ENCODE measurements around the gene PLVAP.

PLVAP gene

DNA sequence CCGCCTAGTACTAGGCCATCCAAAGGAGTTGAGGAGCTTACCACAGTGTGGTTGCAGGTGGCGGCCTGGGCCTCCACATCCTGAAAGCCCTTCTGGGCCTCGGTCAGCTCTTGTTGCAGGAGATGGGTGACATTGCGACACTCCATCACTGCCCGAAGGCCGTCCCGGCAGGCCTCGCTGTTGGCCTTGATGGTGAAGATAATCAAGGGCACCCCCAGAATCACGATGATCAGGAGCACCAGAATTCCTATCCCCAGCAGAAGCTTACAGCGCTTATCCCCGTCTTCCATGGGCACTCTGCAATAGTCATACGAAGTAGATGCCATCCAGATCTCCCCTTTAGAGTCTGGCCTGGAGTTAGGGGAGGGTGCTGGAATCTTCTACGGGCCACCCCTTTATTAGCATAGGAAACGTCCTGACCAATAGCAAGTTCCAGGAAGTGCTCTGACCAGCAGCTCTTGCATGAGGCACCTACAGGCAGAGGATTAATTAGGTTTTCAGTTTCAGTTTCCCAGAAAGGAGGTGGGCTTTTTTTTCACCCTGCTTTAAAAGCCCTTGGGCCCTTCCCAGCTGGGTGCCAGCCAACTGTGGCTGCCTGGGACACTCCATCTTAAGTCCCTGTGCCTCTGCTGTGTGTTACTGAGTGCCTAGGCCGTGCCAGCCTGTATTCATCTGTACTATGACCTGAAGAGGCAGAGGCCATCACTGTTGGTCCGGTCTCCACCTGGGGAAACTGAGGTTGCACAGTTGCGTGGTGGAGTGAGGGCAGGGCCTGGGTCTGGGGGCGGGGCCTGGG is 28.3 kb upstream of the PLVAP start, which contains the start of gene BST2:
Gene BST2, minus strand, starts transcription at position 381 of the 796 bp plus-strand sequence. Its CDS starts 55 bp downstream, at position 326.
- Mint-ChIP-seq H3K4me3 (peak within 1 kb of the TSS; percentile 89), H3K4me1 (peaks cover 24% of the 10 kb centered on the region), H3K36me3 (no peaks in the 10 kb centered on the region), H3K27ac (peak within 1 kb of the TSS; percentile 94), H3K9me3 (no peaks in the 10 kb centered on the region), H3K27me3 (no peaks in the 10 kb centered on the region)

DNA sequence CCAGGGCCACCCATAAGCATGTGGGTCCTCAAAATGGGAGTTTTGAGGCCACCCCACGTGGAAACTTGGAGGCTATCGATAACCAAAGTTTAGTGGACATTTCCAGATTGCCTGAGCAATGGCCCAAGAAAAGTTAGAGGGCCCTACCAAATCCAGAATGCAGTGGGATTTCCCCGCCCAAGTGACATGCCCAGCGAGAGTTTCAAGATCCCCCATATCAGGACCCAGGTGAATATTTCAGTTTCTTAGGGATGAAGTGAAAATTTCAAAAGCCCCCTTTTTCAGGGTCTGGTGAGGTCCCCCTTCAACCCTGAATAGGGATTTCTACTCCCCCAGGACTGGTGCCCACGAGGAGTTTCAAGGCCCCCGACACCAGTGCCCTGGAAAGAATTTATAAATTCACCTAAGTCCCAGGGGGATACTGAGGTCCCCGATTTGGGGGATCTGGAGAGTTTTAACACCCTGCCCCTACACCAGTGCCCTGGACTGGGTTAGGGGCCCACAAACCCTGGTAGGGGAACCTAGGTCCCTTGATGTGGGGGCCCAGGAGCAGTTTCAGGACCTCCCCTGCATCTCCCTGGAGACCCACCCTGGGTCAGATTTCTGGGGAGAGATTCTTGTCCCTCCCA is 27.6 kb upstream of the PLVAP start:
- Mint-ChIP-seq H3K4me3 (peak overlapping the region; percentile 89), H3K36me3 (no peaks in the 10 kb centered on the region), H3K9me3 (no peaks in the 10 kb centered on the region), H3K27me3 (no peaks in the 10 kb centered on the region), H3K4me1 (peaks cover 24% of the 10 kb centered on the region), H3K27ac (peak overlapping the region; percentile 94)

DNA sequence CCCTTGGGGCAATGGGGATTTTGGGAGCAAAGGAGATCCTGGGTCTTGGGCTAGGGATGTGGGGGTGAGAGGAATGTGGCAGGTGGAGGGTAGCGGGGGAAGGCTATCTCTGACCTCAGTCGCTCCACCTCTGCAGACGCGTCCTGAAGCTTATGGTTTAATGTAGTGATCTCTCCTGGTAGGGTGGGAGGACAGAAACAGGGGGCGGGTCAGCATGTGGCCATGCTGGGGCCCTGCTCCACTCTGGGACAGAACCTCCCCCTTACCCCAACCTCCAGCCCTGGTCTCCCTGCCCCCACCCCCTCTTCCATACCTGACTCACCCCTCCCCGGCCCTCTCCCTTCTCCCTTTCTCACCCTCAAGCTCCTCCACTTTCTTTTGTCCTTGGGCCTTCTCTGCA is 26.9 kb upstream of the PLVAP start:
- no peaks in the 10 kb centered on the region for H3K27me3 Mint-ChIP-seq
- no peaks in the 10 kb centered on the region for H3K36me3 Mint-ChIP-seq
- peak overlapping the region; percentile 72 for H3K27ac Mint-ChIP-seq
- H3K9me3 Mint-ChIP-seq: no peaks in the 10 kb centered on the region
- peaks cover 24% of the 10 kb centered on the region for H3K4me1 Mint-ChIP-seq
- peak overlapping the region; percentile 89 for H3K4me3 Mint-ChIP-seq

DNA sequence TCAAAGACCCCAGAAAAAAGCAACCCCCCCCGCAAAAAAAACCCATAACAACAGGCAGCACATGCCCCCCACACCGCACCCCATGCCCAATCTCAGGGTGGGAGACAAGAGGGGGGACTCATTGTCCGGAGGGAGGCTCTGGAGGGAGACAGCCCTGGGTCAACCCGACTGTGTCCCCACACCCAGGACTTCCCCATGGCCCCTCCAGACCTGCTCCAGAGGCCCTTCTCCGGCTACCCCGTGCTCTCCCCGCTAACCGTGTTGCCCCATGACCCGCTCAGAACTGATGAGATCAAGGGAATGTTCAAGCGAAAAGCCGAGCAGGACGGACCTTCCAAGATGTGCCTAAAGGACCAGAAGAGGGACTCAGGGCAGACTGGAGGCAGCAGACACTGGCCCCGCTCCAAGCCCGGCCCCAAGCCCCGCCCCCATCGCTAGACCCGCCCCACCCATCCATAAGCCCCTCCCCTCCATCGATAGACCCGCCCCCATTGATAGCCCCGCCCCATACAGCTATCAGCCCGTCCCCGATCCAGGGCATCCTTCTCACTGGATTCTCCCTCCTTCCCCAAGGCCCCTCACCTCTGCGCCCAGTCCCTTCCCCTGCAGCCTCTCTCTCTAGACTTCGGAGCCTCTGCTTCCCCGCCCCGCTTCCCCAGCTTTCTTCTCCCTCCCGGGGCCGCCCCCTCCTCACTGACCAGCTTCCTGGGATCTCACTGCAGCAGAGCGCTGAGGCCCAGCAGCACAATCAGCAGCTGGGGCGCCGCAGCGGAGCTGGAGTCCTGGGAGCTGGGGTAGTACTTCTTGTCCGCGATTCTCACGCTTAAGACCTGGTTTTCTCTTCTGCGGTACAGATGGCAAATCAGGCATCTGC is 26.1 kb upstream of the PLVAP start:
- H3K9me3 Mint-ChIP-seq: no peaks in the 10 kb centered on the region
- H3K4me1 Mint-ChIP-seq: peaks cover 24% of the 10 kb centered on the region
- peak overlapping the region; percentile 89 for H3K4me3 Mint-ChIP-seq
- no peaks in the 10 kb centered on the region for H3K36me3 Mint-ChIP-seq
- H3K27me3 Mint-ChIP-seq: no peaks in the 10 kb centered on the region
- H3K27ac Mint-ChIP-seq: peak overlapping the region; percentile 55

DNA sequence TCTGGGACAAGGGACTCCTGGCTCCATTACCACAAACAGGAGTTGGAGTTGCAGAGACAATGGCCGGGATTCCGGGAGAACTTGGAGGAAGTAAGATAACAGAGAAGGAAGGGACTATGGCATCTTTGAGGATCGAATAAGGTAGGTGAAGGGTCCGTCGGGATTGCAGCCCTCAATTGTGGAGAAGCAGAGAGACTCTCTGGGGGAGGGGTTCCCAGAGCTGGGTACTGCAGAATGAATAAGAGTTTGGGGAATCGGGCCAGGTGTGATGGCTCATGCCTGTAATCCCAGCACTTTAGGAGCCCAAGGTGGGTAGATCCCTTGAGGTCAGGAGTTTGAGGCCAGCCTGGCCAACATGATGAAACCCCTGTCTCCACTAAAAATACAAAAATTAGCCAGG is 24.5 kb upstream of the PLVAP start:
- Mint-ChIP-seq H3K36me3 (no peaks in the 10 kb centered on the region), H3K4me1 (peaks cover 11% of the 10 kb centered on the region), H3K27me3 (no peaks in the 10 kb centered on the region), H3K27ac (no peak overlapping the region), H3K9me3 (no peaks in the 10 kb centered on the region), H3K4me3 (no peak overlapping the region)

DNA sequence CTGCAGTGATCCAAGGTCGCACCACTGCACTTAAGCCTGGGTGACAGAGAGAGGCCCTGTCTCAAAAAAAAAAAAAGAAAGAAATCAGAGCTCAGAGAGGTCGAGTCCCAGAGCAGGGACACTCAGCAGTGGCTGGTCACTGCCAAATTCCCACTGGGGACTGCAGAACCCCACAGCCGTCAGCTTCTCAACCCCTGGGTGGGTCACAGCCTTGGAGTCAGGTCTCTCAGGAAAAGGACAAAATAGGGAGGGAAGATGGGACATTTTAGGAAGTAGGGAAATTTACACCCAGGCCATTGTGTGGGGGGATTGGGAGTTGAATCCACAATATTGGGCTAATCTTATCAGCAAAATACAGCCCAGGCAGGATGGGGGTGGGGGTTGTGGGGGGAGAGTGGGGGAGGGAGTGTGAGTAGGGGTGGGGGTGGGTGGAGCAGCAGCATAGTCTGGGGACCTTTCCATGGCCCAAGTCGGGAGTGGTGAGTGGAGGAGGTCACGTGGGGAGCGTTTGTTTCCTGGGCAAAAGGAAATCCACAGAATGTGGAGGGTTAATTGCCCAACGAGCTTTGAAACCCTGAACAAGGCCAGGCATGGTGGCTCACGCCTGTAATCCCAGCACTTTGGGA is 21.9 kb upstream of the PLVAP start:
- Mint-ChIP-seq H3K36me3 (no peaks in the 10 kb centered on the region), H3K4me1 (peaks cover 11% of the 10 kb centered on the region), H3K4me3 (no peak overlapping the region), H3K9me3 (no peaks in the 10 kb centered on the region), H3K27ac (no peak overlapping the region), H3K27me3 (no peaks in the 10 kb centered on the region)

DNA sequence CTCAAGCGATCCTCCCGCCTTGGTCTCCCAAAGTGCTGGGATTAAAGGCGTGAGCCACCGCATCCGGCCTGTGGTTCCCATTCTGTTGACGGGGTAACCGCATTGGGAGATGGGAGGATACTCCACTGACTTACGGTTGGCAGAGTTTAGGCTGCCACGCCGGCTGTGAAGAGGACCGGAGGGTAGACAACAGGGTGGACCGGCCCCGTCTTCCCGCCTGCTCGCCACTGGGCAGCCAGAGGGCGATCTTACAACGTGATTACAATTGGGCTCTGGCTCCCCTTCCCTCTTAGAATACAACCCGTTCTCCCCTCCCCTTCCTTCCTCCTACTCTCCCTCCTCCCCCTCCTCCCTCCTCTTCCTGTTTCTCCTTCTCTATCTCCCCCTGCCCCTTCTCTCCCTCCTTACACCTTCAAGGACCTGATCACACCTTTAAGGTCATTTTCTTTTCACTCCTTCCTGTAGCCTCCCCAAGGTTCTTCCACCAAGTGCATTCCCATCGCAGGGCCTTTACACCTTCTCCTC is 17.8 kb upstream of the PLVAP start:
- peak overlapping the region; percentile 80 for H3K27ac Mint-ChIP-seq
- H3K36me3 Mint-ChIP-seq: no peaks in the 10 kb centered on the region
- H3K4me1 Mint-ChIP-seq: peaks cover 20% of the 10 kb centered on the region

DNA sequence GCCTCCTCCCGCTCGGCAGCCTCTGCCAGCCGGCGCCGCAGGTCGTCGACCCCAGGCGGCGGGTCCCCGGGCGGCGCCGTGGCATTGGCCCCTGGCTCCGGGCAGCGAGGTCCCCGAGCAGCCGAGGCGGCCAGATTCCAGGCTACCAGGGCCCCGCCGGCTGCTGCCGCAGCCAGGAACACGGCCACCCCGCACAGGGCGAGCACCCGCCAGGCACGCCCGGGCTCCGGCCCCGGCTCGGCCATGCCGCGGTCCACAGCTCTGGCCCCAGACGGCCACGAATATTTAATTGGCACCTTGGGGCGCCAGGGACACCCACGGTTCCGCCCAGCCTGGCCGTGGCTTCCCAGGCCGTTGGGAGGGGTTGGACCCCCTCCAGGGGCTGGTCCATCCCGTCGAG is 16.8 kb upstream of the PLVAP start, which contains the start of gene CCDC194:
Gene CCDC194, minus strand, starts transcription at position 283 of the 400 bp plus-strand sequence. Its CDS starts 38 bp downstream, at position 245.
- no peaks in the 10 kb centered on the region for H3K9me3 Mint-ChIP-seq
- peaks cover 20% of the 10 kb centered on the region for H3K4me1 Mint-ChIP-seq
- peak within 1 kb of the TSS; percentile 11 for H3K4me3 Mint-ChIP-seq
- H3K36me3 Mint-ChIP-seq: no peaks in the 10 kb centered on the region
- no peaks in the 10 kb centered on the region for H3K27me3 Mint-ChIP-seq
- H3K27ac Mint-ChIP-seq: peak within 1 kb of the TSS; percentile 80

More for the DNA sequence above, 17.8 kb upstream of the PLVAP start:
- no peaks in the 10 kb centered on the region for H3K9me3 Mint-ChIP-seq
- no peak overlapping the region for H3K4me3 Mint-ChIP-seq
- no peaks in the 10 kb centered on the region for H3K27me3 Mint-ChIP-seq

DNA sequence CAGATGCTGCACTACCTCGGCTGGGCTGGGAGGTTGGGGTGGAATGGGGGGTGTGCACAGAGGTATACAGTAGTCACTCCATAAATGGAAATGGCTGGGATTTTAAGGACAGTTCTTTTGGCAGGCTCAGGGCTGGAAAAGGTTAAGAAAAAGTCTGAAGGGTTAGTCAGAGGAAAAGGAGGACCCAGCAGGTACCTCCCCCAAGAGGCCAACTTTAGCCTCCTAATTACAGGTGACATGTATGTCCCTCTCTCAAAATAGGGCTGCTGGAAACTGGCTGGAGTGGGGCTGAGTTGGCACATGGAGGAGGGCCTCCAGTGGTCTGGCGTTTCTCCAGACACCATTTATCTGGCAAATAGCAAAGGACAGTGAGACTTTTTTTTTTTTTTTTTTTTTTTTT is 15.9 kb upstream of the PLVAP start:
- H3K27ac Mint-ChIP-seq: no peak overlapping the region
- H3K27me3 Mint-ChIP-seq: no peaks in the 10 kb centered on the region
- peak overlapping the region; percentile 11 for H3K4me3 Mint-ChIP-seq
- peaks cover 20% of the 10 kb centered on the region for H3K4me1 Mint-ChIP-seq
- no peaks in the 10 kb centered on the region for H3K36me3 Mint-ChIP-seq
- no peaks in the 10 kb centered on the region for H3K9me3 Mint-ChIP-seq

DNA sequence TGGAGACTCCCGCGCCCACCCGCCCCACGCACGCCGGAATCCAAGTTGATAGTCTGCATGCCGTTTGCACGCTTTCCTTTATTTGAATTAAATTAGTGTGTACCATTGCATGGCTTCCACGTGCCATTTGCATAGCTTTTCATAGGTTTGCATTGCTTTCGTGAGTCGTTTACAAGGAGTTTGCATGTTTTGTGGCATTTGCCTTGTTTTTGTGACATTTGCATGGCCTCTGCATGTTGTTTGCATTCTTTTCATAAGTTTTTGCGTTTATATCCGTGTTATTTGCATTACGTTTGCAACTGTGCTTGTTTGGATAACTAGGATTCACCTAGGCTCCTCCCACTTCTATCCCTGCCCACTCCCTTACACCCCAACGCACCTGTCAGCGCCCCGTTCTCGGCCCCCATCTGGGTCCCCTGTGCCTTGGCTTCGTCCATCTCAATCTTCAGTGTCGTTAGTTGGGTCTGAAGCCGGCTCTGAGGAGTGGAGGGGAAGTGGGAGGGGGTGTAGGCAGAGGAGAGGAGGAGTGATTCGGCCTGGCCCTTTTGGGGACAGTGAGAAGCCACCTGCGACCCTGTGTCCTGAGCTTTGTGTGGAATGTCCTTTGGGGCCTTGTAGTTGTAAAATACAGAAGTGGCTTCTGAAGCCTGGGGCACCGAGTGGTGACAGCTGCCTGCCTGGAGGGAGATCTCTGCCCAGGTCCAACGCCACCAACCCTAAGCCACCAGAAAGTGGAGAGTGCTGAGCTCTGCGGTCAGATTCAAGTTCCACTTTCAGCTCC is 14.4 kb upstream of the PLVAP start:
- H3K27me3 Mint-ChIP-seq: no peaks in the 10 kb centered on the region
- no peaks in the 10 kb centered on the region for H3K9me3 Mint-ChIP-seq
- H3K36me3 Mint-ChIP-seq: no peaks in the 10 kb centered on the region
- H3K4me1 Mint-ChIP-seq: peaks cover 20% of the 10 kb centered on the region
- no peak overlapping the region for H3K27ac Mint-ChIP-seq
- peak overlapping the region; percentile 92 for H3K4me3 Mint-ChIP-seq

DNA sequence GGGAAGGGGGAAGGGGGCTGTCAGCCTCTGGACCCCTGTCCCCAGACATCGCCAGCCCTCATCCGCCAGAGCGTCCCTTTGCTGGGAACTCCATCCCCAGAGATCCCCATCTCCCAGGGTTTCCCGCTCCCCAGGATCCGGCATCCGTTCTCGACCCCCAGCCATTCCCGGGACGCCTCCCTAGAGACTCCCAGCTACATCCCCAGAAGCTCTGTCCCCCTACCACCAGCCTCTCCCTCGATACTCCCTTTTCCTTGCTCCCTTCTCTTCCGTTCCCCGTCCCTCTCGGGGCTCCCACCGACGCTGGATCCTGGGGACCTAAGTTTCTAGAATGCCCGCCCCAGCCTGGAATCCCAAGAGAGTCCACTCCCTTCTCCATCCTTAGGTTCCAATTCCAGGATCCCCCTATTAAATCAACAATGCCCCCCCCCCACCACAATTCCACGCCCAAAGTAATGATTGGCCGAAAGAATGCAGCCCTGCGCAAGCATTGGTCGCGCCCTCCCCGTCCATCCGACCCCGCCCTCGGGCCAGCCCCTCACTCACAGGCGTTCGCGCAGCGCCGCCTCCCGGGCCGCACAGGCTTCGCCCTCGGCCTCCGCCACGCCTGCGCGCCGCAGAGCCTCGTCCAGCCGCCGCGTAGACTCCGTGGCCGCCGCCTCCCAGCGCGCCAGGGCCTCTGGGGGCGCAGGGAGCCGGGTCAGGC is 13.7 kb upstream of the PLVAP start:
- Mint-ChIP-seq H3K27ac (no peak overlapping the region), H3K4me3 (peak overlapping the region; percentile 92), H3K9me3 (no peaks in the 10 kb centered on the region), H3K27me3 (no peaks in the 10 kb centered on the region), H3K4me1 (peaks cover 20% of the 10 kb centered on the region), H3K36me3 (no peaks in the 10 kb centered on the region)

DNA sequence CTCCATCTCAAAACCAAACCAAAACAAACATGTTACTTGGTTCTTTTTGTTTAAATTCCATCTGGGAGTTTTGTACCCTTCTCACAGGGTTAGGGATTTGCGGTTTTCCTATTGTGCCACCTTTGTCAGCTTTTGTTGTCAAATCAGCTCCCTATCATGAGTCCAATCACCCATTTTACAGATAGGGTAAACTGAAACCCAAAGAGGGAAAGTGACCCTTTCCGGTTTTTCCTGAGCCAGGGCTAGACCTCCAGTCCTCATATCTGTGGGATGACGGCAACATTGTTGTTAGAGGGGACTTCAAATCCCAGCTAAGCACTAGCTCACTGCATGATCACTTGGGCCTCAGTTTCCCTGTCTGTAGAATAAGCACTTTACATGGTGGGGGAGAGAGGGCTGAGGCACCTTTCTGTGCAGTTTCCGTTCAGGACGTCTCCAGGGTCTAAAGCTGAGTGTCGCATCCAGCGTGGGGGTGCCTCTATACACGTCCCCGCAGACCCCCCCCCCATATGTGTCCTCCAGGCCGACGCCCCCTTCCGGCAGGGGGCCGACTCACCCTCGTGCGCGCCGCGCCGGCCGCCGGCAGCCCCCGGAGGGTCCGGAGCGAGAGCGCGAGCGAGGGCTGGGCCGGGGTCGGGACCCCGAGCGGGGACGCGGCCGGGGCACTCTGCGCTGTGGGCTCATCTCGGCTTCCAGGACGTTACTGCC is 13.0 kb upstream of the PLVAP start:
- Mint-ChIP-seq H3K4me1 (peaks cover 16% of the 10 kb centered on the region), H3K9me3 (no peaks in the 10 kb centered on the region), H3K27ac (no peak overlapping the region), H3K4me3 (peak overlapping the region; percentile 26), H3K36me3 (no peaks in the 10 kb centered on the region), H3K27me3 (no peaks in the 10 kb centered on the region)

DNA sequence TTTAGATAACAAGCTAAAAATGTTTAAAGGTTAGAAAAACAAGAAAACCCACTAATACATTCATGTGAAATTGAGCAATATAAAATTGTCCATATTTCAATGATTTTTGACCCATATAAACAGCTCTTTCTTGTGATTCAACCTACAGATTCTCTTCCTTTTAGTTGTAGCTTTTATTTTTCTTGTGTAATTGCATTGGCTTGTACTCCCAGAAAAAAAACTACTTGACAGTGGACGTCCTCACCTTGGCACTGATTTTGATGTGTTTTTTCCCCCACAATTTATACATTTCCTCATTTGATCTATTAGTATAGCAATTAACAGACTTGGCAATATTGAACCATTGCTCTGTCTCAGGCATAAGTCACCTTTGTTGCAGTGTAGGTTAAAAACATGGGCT is 12.1 kb upstream of the PLVAP start:
- Mint-ChIP-seq H3K36me3 (no peaks in the 10 kb centered on the region), H3K27me3 (no peaks in the 10 kb centered on the region), H3K4me3 (no peak overlapping the region), H3K9me3 (no peaks in the 10 kb centered on the region), H3K4me1 (peaks cover 12% of the 10 kb centered on the region), H3K27ac (no peak overlapping the region)

Measured in activated naive CD4-positive, alpha-beta T cell treated with anti-CD3 and anti-CD28 coated beads, Interleukin-2, amount 50 U/mL, for 24 hours (primary cell).